Neural cell (in vitro differentiated cells): ENCODE results near the gene NLRP11.

ENCODE experiments used
- EP300 ChIP-seq: fragments of 450-650 bp; conservative IDR thresholded peaks from 2 replicates; pipeline ENCODE4 v1.6.1; 2014; ENCODE audit warnings: antibody characterized with exemption, mild to moderate bottlenecking, moderate library complexity; ENCODE audit not compliant: poor library complexity, severe bottlenecking
- EZH2 ChIP-seq: fragments of 200-600, 300-800 bp; shearing (Covaris generic), sonication (generic); IDR thresholded peaks from 2 replicates; pipeline ENCODE4 v1.6.1; 2014; ENCODE audit warnings: antibody characterized with exemption, low read length, borderline replicate concordance, mild to moderate bottlenecking; ENCODE audit not compliant: insufficient read depth, poor library complexity, severe bottlenecking
- MXI1 ChIP-seq: fragments of 450-650 bp; conservative IDR thresholded peaks from 2 replicates; pipeline ENCODE4 v1.6.1; 2014; ENCODE audit warnings: antibody characterized with exemption, mild to moderate bottlenecking; ENCODE audit not compliant: poor library complexity, severe bottlenecking
- POLR2AphosphoS5 ChIP-seq: IDR thresholded peaks from 2 replicates; pipeline ENCODE4 v1.6.1; 2012
- TAF1 ChIP-seq: IDR thresholded peaks from 2 replicates; pipeline ENCODE4 v1.6.1; 2012; ENCODE audit warnings: low read depth
- TF ChIP-seq, protein P1 (sequence below): fragments of 450-650 bp; IDR thresholded peaks from 2 replicates; pipeline ENCODE4 v1.5.1; 2014; ENCODE audit warnings: antibody characterized with exemption, mild to moderate bottlenecking, moderate library complexity; ENCODE audit not compliant: poor library complexity, severe bottlenecking
- TF ChIP-seq, protein P2 (sequence below): IDR thresholded peaks from 2 replicates; pipeline ENCODE4 v1.6.1; 2012; ENCODE audit warnings: borderline replicate concordance

DNA sequence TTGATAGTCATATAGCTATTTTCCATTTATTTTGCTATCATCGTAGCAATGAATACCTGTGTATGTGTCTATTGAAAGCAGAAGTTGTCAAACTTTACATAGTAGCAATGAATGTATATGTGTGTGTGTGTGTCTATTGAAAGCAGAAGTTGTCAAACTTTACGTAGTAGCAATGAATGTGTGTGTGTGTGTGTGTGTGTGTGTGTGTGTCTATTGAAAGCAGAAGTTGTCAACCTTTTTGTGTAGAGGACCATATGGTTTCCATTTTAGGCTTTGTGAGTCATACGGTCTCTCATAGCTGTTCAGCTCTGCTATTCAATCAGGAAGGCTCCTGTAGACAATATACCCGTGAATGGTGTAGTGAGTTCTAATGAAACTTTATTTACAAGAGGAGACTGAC is 25.4 kb upstream of the NLRP11 start:
- TF ChIP-seq, protein P1, sequence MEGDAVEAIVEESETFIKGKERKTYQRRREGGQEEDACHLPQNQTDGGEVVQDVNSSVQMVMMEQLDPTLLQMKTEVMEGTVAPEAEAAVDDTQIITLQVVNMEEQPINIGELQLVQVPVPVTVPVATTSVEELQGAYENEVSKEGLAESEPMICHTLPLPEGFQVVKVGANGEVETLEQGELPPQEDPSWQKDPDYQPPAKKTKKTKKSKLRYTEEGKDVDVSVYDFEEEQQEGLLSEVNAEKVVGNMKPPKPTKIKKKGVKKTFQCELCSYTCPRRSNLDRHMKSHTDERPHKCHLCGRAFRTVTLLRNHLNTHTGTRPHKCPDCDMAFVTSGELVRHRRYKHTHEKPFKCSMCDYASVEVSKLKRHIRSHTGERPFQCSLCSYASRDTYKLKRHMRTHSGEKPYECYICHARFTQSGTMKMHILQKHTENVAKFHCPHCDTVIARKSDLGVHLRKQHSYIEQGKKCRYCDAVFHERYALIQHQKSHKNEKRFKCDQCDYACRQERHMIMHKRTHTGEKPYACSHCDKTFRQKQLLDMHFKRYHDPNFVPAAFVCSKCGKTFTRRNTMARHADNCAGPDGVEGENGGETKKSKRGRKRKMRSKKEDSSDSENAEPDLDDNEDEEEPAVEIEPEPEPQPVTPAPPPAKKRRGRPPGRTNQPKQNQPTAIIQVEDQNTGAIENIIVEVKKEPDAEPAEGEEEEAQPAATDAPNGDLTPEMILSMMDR: no peak
- TF ChIP-seq POLR2AphosphoS5: no peak
- no peak for TF ChIP-seq MXI1
- TF ChIP-seq TAF1: no peak
- TF ChIP-seq EP300: no peak
- TF ChIP-seq EZH2: no peak
- TF ChIP-seq, protein P2, sequence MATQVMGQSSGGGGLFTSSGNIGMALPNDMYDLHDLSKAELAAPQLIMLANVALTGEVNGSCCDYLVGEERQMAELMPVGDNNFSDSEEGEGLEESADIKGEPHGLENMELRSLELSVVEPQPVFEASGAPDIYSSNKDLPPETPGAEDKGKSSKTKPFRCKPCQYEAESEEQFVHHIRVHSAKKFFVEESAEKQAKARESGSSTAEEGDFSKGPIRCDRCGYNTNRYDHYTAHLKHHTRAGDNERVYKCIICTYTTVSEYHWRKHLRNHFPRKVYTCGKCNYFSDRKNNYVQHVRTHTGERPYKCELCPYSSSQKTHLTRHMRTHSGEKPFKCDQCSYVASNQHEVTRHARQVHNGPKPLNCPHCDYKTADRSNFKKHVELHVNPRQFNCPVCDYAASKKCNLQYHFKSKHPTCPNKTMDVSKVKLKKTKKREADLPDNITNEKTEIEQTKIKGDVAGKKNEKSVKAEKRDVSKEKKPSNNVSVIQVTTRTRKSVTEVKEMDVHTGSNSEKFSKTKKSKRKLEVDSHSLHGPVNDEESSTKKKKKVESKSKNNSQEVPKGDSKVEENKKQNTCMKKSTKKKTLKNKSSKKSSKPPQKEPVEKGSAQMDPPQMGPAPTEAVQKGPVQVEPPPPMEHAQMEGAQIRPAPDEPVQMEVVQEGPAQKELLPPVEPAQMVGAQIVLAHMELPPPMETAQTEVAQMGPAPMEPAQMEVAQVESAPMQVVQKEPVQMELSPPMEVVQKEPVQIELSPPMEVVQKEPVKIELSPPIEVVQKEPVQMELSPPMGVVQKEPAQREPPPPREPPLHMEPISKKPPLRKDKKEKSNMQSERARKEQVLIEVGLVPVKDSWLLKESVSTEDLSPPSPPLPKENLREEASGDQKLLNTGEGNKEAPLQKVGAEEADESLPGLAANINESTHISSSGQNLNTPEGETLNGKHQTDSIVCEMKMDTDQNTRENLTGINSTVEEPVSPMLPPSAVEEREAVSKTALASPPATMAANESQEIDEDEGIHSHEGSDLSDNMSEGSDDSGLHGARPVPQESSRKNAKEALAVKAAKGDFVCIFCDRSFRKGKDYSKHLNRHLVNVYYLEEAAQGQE: no peak
